H9 (cell line): ENCODE measurements around the gene SLC30A7. TPM values are rescaled to one million over a fixed set of nuclear protein-coding genes. Genes with fewer than 3 reads are reported as not detected.
"Not testable (repeated sequence)": the region's sequence is repeated elsewhere in the genome, so short reads cannot be mapped to it uniquely, and the experiment has no call there.

Experiments
- DNase-seq: peaks from one replicate; pipeline ENCODE4 v3.0.0-alpha.2; 2017
- H2AFZ ChIP-seq: one replicate; pipeline ENCODE4 v1.6.1; 2013; ENCODE audit warnings: mild to moderate bottlenecking, low read length, control low read depth, moderate library complexity
- H2AK5ac ChIP-seq: 2 replicates; pipeline ENCODE4 v1.6.1; 2013; ENCODE audit warnings: low read length, control low read depth, mixed read lengths; ENCODE audit not compliant: insufficient read length
- H2BK120ac ChIP-seq: one replicate; pipeline ENCODE4 v1.6.1; 2013; ENCODE audit warnings: low read depth, mild to moderate bottlenecking, low read length, control low read depth, inconsistent platforms; ENCODE audit not compliant: poor library complexity, severe bottlenecking
- H2BK12ac ChIP-seq: 2 replicates; pipeline ENCODE4 v1.6.1; 2013; ENCODE audit warnings: low read length, control low read depth, mixed read lengths, low read depth; ENCODE audit not compliant: insufficient read length
- H2BK15ac ChIP-seq: 2 replicates; pipeline ENCODE4 v1.6.1; 2013; ENCODE audit warnings: low read depth, low read length, control low read depth
- H2BK20ac ChIP-seq: one replicate; pipeline ENCODE4 v1.6.1; 2013; ENCODE audit warnings: low read depth, mild to moderate bottlenecking, low read length, control low read depth, inconsistent platforms; ENCODE audit not compliant: poor library complexity, severe bottlenecking
- H2BK5ac ChIP-seq: 2 replicates; pipeline ENCODE4 v1.6.1; 2013; ENCODE audit warnings: low read length, control low read depth, mixed read lengths; ENCODE audit not compliant: insufficient read length
- H3K14ac ChIP-seq: 2 replicates; pipeline ENCODE4 v1.6.1; 2013; ENCODE audit warnings: low read length, control low read depth; ENCODE audit not compliant: insufficient read depth
- H3K18ac ChIP-seq: 2 replicates; pipeline ENCODE4 v1.6.1; 2013; ENCODE audit warnings: low read depth, mild to moderate bottlenecking, mixed read lengths, low read length, control low read depth; ENCODE audit not compliant: insufficient read length
- H3K23ac ChIP-seq: 2 replicates; pipeline ENCODE4 v1.6.1; 2013; ENCODE audit warnings: low read length, control low read depth, mixed read lengths, low read depth; ENCODE audit not compliant: insufficient read length
- H3K23me2 ChIP-seq: 2 replicates; pipeline ENCODE4 v1.6.1; 2013; ENCODE audit warnings: low read depth, mild to moderate bottlenecking, mixed read lengths, low read length, control low read depth; ENCODE audit not compliant: insufficient read length, poor library complexity, severe bottlenecking
- H3K27ac ChIP-seq: 2 replicates; pipeline ENCODE4 v1.5.1; 2013; ENCODE audit warnings: low read length, control low read depth, mixed read lengths, low read depth; ENCODE audit not compliant: insufficient read length
- H3K27me3 ChIP-seq: 2 replicates; pipeline ENCODE4 v1.6.1; 2013; ENCODE audit warnings: low read length, control low read depth, inconsistent platforms; ENCODE audit not compliant: insufficient read depth
- H3K4ac ChIP-seq: 2 replicates; pipeline ENCODE4 v1.6.1; 2013; ENCODE audit warnings: low read depth, mild to moderate bottlenecking, control low read depth, inconsistent platforms, low read length, moderate library complexity
- H3K4me1 ChIP-seq: 2 replicates; pipeline ENCODE4 v1.6.1; 2013; ENCODE audit warnings: low read length, control low read depth, inconsistent platforms; ENCODE audit not compliant: insufficient read depth
- H3K4me2 ChIP-seq: 2 replicates; pipeline ENCODE4 v1.6.1; 2013; ENCODE audit warnings: low read length, control low read depth, mixed read lengths; ENCODE audit not compliant: insufficient read length, insufficient read depth
- H3K56ac ChIP-seq: 2 replicates; pipeline ENCODE4 v1.6.1; 2013; ENCODE audit warnings: low read depth, mild to moderate bottlenecking, mixed read lengths, low read length, control low read depth; ENCODE audit not compliant: insufficient read length
- H3K79me1 ChIP-seq: 2 replicates; pipeline ENCODE4 v1.6.1; 2013; ENCODE audit warnings: low read depth, mild to moderate bottlenecking, moderate library complexity, low read length, control low read depth, inconsistent platforms; ENCODE audit not compliant: insufficient read depth, poor library complexity, severe bottlenecking
- H3K79me2 ChIP-seq: 2 replicates; pipeline ENCODE4 v1.6.1; 2013; ENCODE audit warnings: low read length, control low read depth, inconsistent platforms; ENCODE audit not compliant: insufficient read depth
- H3K9ac ChIP-seq: 2 replicates; pipeline ENCODE4 v1.6.1; 2013; ENCODE audit warnings: low read length, control low read depth, mixed read lengths; ENCODE audit not compliant: insufficient read length; ENCODE audit errors: extremely low read depth
- H3K9me3 ChIP-seq: one replicate; pipeline ENCODE4 v1.6.1; 2013; ENCODE audit warnings: low read depth, low read length, inconsistent platforms; ENCODE audit not compliant: control insufficient read depth
- H3T11ph ChIP-seq: one replicate; pipeline ENCODE4 v1.6.1; 2013; ENCODE audit warnings: mild to moderate bottlenecking, low read length, control low read depth, inconsistent platforms
- H4K20me1 ChIP-seq: one replicate; pipeline ENCODE4 v1.6.1; 2013; ENCODE audit not compliant: control insufficient read depth, insufficient read length, insufficient read depth
- H4K5ac ChIP-seq: 2 replicates; pipeline ENCODE4 v1.6.1; 2013; ENCODE audit warnings: low read depth, mild to moderate bottlenecking, mixed read lengths, low read length, control low read depth; ENCODE audit not compliant: insufficient read length
- H4K8ac ChIP-seq: replicated peaks from 2 replicates; pipeline ENCODE4 v1.6.1; 2013; ENCODE audit warnings: low read length, control low read depth, mixed read lengths, low read depth; ENCODE audit not compliant: insufficient read length
- H4K91ac ChIP-seq: 2 replicates; pipeline ENCODE4 v1.6.1; 2013; ENCODE audit warnings: low read depth, mild to moderate bottlenecking, moderate library complexity, mixed read lengths, low read length, control low read depth; ENCODE audit not compliant: insufficient read length
- H3K27ac Mint-ChIP-seq, 3 experiments: 2 replicates in 2 of 3; 3 replicates in 1 of 3; pipeline ENCODE4 v1.8.0; 2020 to 2021; ENCODE audit warnings: mixed read lengths in 3 of 3, mild to moderate bottlenecking in 1 of 3, moderate library complexity in 1 of 3
- H3K27me3 Mint-ChIP-seq: 2 replicates; pipeline ENCODE4 v1.8.0; 2021; ENCODE audit warnings: low read depth, mild to moderate bottlenecking, moderate library complexity, mixed read lengths
- H3K36me3 Mint-ChIP-seq, 3 experiments: 2 replicates in 2 of 3; 3 replicates in 1 of 3; pipeline ENCODE4 v1.8.0; 2020 to 2021; ENCODE audit warnings: low read depth in 3 of 3, mixed read lengths in 3 of 3; ENCODE audit not compliant: insufficient read depth in 1 of 3
- H3K4me1 Mint-ChIP-seq, 2 experiments: 2 replicates each; pipeline ENCODE4 v1.8.0; 2020; ENCODE audit warnings: mixed read lengths in 2 of 2
- H3K4me3 Mint-ChIP-seq, 2 experiments: 2 replicates in 1 of 2; 3 replicates in 1 of 2; pipeline ENCODE4 v1.8.0; 2020 to 2021; ENCODE audit warnings: mild to moderate bottlenecking in 2 of 2, mixed read lengths in 2 of 2, moderate library complexity in 1 of 2
- H3K9me3 Mint-ChIP-seq, 2 experiments: 2 replicates in 1 of 2; 3 replicates in 1 of 2; pipeline ENCODE4 v1.8.0; 2020; ENCODE audit warnings: mild to moderate bottlenecking in 2 of 2, mixed read lengths in 2 of 2, moderate library complexity in 1 of 2
- WGBS: extraction: QIAGEN DNeasy Blood & Tissue Kit; methylation state at CpG from one replicate; pipeline ENCODE4 v1.1.7; 2013; ENCODE audit warnings: missing lambda C conversion rate, low lambda C conversion rate, mixed read lengths; ENCODE audit not compliant: insufficient read length; ENCODE audit errors: extremely low coverage; 5-methylcytosine and 5-hydroxymethylcytosine counted together
- total RNA-seq: library from RNA; stranded (reverse); gene quantifications from 2 replicates; pipeline ENCODE4 v1.2.1, GENCODE V29; 2021
- TF ChIP-seq, protein P1 (sequence below): fragments of 200-600 bp; sonication (generic); conservative IDR thresholded peaks from 3 replicates; pipeline ENCODE4 v1.8.0; 2021; ENCODE audit warnings: antibody characterized with exemption, mild to moderate bottlenecking

Gene SLC30A7
- total RNA-seq, 1 experiment from 2014 or later, result 25.6 TPM

DNA sequence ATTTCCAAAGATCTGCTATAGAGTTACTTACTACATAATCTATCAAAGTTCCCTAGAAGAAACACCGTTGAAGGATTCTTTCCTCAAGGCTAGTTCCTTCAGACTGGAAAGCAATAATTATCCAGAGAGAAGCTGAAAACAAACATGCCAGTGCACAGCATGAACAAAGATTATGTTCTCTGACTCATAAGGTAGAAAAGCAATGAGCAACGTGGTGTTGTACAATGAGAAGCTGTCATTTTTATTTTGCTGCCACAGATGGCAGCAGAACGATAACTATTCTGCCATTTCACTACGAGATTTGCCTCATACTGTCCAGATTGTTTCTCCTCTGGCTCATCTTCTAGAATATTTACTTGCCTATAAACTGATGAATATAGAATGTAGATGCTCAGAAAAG, 11.9 kb upstream of the SLC30A7 start:
- no peak overlapping the region for H4K5ac ChIP-seq
- H2BK120ac ChIP-seq, result no peak overlapping the region
- no peak overlapping the region for H4K8ac ChIP-seq
- H3K9me3 ChIP-seq, result no peaks in the 10 kb centered on the region
- H2BK5ac ChIP-seq, result no peak overlapping the region
- no peak overlapping the region for H2AFZ ChIP-seq
- Mint-ChIP-seq H3K4me1 (no peaks in the 10 kb centered on the region), H3K9me3 (peaks cover 6 to 9% of the 10 kb centered on the region in 2 experiments), H3K36me3 (peaks cover 8 to 22% (median 13%) of the 10 kb centered on the region in 3 experiments), H3K27ac (no peak overlapping the region), H3K4me3 (no peak overlapping the region), H3K27me3 (no peaks in the 10 kb centered on the region)
- no peak overlapping the region for H3K23ac ChIP-seq
- H3K4me2 ChIP-seq, result no peak overlapping the region
- H3K27me3 ChIP-seq, result no peaks in the 10 kb centered on the region
- H3K23me2 ChIP-seq, result no peaks in the 10 kb centered on the region
- no peak overlapping the region for H2AK5ac ChIP-seq
- no peak overlapping the region for H3K14ac ChIP-seq
- no peak for DNase-seq
- H3K79me1 ChIP-seq, result no peaks in the 10 kb centered on the region
- no peak overlapping the region for H2BK15ac ChIP-seq
- no CpG with 5 or more reads among the region's 4 CpGs for WGBS
- H2BK20ac ChIP-seq, result no peak overlapping the region
- no peak overlapping the region for H4K91ac ChIP-seq
- no peaks in the 10 kb centered on the region for H4K20me1 ChIP-seq
- no peak overlapping the region for H3K9ac ChIP-seq
- no peak overlapping the region for H3K4ac ChIP-seq
- H3K18ac ChIP-seq, result no peak overlapping the region
- H3T11ph ChIP-seq, result no peak overlapping the region
- no peaks in the 10 kb centered on the region for H3K79me2 ChIP-seq
- H3K27ac ChIP-seq, result no peak overlapping the region
- no peaks in the 10 kb centered on the region for H3K4me1 ChIP-seq
- TF ChIP-seq, protein P1, sequence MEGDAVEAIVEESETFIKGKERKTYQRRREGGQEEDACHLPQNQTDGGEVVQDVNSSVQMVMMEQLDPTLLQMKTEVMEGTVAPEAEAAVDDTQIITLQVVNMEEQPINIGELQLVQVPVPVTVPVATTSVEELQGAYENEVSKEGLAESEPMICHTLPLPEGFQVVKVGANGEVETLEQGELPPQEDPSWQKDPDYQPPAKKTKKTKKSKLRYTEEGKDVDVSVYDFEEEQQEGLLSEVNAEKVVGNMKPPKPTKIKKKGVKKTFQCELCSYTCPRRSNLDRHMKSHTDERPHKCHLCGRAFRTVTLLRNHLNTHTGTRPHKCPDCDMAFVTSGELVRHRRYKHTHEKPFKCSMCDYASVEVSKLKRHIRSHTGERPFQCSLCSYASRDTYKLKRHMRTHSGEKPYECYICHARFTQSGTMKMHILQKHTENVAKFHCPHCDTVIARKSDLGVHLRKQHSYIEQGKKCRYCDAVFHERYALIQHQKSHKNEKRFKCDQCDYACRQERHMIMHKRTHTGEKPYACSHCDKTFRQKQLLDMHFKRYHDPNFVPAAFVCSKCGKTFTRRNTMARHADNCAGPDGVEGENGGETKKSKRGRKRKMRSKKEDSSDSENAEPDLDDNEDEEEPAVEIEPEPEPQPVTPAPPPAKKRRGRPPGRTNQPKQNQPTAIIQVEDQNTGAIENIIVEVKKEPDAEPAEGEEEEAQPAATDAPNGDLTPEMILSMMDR, result no peak
- H2BK12ac ChIP-seq, result no peak overlapping the region
- H3K56ac ChIP-seq, result no peak overlapping the region

- H3T11ph ChIP-seq, DNase-seq, H3K27ac Mint-ChIP-seq, H4K20me1 ChIP-seq, H3K56ac ChIP-seq, H4K91ac ChIP-seq, H2BK15ac ChIP-seq, H3K79me2 ChIP-seq, H3K27me3 Mint-ChIP-seq, H3K14ac ChIP-seq, H2BK20ac ChIP-seq, H2BK5ac ChIP-seq, H3K4me2 ChIP-seq, H3K27ac ChIP-seq, H2BK12ac ChIP-seq, H3K4me1 ChIP-seq, H2BK120ac ChIP-seq, H3K18ac ChIP-seq, H3K4me3 Mint-ChIP-seq, H2AK5ac ChIP-seq, H3K9ac ChIP-seq, H3K4me1 Mint-ChIP-seq, H2AFZ ChIP-seq, H3K27me3 ChIP-seq, H3K23me2 ChIP-seq, H3K79me1 ChIP-seq, H3K23ac ChIP-seq, H3K4ac ChIP-seq, H4K5ac ChIP-seq, H4K8ac ChIP-seq: not testable (repeated sequence)
- peaks cover 22% of the 10 kb centered on the region for H3K9me3 ChIP-seq
- H3K36me3 Mint-ChIP-seq, result peaks cover 46 to 62% (median 54%) of the 10 kb centered on the region in 3 experiments
- no CpG with 5 or more reads among the region's 1 CpG for WGBS
- peaks cover 34% of the 10 kb centered on the region in 2 experiments for H3K9me3 Mint-ChIP-seq
These were observed 6.9 kb upstream of the SLC30A7 start for GRCh38 chr1:100889007-100889406.
